ENCODE results near the gene AKAP6.

The AKAP6 gene

DNA sequence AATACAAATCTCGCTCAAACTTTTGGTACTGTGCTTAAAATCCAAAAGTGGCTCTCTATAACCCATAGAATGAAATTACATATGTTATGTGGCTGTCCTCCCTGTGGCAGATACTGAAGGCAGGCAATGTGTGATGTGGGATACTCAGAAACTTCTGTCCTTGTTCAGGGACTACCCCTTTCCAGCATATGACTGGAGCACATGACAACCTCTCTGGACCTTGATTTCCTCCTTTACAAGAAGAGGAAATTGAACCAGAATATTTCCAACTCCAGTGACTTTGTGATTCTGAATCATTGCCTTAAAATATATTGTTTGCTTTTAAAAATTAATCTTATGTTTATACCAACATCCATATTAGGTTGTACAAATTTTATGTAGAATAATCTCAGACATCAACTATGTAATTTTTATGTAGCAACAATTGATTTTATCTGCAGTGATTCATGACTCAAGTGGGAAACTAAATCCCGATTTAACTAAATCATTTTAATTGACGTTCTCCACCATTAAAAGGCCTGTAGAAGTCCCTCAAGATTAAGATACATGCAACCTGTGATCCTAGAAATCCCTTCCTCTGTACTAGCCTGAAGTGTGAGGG is 162.4 kb downstream of the AKAP6 start:
- DNase-seq, result no peak

DNA sequence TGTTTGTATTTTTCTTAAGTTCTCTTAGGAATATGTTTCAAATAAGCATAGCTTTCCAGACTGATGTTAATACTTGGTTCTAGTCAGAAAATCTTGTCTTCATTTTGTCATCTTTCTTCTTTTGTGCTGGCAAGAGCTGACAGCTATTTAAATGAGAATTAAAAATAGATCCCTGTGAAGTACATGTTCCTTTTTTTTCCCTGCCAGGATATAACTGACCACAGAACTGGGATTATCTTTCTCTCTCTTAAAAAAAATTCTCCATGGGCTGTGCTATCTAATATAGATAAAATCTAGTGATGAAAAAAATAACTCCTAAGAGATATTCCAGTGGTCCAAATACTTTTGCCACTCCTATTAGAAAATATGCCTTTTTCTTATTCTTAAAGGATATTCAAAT is 163.4 kb downstream of the AKAP6 start:
- no peak for DNase-seq

DNA sequence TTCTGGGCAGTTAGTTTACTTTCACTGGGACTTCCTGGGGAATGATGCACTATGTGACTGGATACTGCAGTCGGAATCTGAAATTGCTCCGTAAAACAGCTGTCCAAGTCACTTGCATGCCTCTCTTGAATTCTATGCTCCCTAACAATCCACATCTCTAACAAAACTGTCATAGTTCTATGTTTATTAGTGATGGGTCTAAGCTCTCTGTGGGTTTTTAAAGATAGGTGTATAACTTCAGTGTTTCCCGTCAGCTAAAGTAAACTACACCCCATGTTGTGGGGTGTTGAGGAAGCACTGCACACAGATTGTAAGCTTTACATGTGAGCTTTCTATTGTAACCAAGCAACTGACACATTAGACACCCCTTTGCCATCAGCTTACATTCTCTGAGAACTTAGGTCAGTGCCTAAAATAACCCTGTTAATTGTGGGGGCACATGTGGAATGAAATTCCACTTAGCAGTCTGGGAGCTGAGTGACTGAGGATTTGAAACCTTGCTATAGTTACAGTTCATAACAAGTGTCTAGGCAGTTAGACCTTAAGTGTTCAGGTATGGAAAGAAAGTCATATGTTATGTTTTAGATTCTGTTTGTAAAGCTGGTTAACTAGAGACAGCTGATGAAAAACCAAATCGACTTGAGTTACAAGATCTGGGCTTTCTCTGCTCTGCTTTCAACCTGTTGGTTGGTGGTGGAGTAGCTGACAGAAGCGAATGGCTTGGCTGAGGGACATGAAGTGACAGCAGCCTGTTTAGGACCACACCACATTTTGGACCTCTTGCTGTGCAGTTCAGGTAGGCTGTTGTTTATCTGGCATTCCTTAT is 165.7 kb downstream of the AKAP6 start:
- no peak for DNase-seq

DNA sequence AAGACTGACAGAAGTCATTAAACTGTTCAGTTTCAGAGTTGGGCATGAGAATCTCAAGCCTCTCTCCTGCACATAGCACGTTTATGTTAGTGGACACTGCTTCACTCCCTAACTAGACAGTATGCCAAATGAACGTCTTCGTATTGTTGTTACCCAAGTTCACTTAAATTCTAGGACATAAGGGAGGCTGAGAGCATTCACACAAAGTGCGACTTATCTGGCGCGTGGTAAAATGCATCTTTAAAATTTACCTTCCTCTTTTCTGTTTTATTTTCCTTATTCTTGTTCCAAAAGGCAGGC is 166.3 kb downstream of the AKAP6 start:
- no peak for DNase-seq

DNA sequence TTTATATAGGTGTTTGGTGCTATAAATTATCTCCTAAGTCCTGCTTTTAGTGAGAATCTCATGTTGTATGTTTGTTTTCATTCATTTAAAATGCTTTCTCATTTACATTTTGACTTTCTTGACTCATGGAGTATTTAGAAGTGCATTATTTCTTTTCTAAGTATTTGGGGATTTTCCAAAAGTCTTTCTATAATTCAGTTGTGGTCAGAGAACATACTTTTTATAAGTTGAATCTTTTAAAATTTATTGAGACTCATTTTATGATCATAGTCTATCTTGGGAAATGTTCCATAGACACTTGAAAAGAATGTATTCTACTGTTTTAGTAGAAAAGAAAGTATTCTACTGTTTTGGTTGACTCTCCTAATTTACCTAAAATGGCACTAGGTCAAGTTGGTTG is 168.2 kb downstream of the AKAP6 start:
- DNase-seq, result no peak

DNA sequence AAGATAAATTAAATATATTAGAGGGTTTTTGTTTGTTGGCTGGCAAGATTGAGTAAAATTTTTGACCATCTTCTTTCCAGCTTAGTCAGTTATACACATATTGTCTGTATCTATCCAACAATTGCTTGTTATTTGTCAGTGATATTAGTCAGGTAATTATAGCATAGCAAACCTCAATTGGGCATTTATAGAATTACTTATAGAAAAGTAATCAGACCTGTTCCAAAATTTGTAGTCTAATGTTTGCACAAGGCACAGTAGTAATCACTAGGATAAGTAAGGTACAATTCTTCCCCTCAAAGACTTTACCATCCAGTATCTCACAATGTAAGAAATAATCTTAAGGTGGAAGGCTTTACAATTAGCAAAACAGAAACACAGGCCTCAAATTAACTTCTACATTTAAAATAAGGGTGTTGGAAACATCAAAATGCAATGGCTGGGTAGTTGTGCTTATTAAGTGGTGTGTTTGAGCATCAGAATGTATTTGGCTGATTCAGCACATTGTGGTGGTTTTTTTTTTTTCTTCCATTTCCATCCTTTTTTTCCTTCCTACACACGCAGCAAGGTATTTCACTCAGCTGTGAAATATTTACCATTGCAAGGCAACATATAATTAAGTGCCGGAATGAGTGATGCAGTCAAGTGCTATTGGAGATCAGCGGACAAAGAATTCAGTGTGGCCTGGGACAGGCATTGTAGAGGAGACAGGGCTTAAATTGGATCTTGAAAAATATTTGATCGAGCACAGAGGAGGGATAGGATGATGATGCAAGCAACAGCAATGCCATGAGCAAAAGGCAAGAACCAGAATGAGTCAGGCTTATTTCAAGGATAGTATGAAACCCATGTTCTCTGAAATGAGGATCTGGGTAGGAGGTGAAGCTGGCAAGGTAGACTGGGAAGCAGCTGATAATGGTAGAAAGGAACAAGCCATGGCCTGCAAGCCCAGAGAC is 178.2 kb downstream of the AKAP6 start:
- no peak for DNase-seq

DNA sequence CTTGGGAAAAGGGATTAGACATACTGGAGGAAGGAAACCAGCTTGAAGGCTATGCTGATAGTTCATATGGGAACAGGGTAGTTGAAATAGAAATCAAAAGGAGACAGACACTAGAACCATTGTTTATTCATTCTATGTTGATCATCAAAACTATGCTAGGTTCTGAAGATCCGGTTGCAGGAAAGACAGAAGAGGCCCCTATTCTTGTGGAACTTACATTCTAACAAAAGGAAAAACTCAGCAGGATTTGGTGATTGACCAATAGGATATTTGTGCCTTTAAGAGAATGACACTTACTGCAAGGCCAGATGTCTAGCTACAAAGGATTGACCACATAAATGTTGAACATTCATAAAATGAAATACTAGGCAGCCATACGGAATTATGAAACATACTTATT is 179.2 kb downstream of the AKAP6 start:
- no peak for DNase-seq

DNA sequence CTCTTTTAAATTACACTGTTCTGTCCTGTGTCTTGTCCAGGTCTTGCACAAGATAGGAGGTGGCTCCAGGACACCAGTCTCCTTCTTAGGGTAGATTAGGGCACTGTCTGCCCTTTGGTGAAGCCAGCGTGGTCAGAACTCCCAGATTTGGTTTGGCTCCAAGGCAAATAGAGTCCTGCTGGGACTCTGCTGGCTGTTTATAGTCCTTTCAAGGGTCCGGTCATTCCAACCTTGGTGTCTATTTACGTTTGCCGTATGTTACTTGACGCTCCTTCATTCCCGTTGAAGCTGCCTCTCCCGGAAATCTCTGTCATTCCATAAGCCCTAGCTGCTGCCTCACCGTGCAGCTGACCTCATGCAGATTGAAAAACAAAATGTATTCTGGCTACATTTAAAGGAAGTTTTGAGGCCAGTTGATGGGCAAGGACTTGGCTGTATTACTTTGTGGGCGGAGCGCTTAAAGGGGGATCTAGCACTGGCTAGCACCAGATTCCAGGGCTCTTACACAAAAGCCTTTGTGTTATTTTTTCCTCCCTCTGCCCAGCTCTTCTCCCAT is 180.6 kb downstream of the AKAP6 start:
- no peak for DNase-seq

DNA sequence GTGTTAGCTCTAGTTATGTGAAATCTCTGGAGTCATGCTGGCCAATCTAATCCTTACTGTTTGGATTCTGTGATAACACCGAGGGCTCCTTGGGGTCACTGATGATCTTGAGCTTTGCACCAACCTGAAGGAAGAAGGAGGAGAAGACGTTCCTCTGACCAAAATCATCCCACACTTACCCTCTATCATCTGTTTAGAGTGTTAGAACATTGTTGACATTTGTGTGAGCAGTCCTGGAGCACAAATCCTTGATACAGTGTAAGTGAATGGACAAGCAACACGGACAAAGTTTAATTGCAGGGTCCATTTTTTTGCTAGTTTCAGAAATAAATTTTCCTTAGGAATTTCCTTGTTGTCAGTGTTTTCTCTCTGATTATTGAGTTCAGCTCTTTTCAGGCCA is 181.7 kb downstream of the AKAP6 start:
- DNase-seq, result no peak

DNA sequence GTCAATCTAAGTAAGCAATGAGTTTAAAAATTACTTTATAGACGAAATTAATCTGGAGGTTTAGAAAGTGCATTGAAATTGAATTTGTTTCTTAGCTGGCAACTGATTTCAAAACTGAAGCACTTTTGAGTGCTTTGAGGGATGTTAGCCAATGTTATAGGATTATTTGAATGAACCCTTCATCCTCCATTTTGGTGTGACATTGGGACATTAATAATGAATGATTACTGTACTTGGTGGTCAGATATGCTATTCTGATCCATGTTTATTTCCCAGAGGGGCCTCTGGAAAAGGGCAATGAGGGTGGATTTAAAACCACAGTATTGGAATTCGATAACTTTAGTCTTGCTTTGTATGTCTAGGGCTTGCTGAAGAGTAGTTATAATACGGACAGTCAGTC is 183.2 kb downstream of the AKAP6 start:
- no peak for DNase-seq

DNA sequence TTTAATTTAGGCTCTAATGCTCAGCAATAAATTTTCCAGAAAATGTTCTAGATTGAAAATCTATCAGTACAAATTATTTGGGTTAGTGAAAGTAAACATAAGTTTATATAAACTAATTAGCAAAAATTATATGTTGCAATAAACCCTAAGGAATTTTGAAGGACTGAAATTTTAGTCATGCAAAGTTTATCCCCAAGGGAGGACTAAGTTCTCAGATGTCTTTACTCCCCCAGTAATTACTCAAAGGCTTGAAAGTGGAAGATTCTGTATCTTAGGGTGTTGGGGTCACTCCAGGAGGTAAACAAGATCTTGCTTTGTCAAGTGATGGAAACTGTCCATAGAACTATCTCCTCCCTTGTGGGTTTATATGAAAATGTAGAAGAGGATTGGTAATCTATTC is 183.7 kb downstream of the AKAP6 start:
- no peak for DNase-seq

DNA sequence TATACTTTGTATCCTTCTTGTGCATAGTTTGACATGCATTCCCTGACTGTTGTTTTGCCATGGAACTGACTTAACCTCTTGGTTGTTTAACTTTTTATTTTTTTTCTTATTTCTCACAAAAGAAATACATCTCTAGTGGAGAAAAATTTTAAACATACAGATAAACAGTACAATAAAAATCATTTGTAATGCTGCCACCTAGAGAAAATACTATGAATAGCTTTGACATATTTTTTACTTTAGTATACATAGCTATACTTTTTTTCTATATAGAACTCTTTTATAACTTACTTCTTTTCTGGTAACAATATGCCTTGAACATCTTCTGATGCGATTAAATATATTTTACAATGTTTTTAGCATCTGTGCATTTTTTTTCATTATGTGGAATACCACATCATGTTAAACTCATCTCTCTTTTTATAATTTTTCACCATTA is 184.5 kb downstream of the AKAP6 start:
- no peak for DNase-seq

DNA sequence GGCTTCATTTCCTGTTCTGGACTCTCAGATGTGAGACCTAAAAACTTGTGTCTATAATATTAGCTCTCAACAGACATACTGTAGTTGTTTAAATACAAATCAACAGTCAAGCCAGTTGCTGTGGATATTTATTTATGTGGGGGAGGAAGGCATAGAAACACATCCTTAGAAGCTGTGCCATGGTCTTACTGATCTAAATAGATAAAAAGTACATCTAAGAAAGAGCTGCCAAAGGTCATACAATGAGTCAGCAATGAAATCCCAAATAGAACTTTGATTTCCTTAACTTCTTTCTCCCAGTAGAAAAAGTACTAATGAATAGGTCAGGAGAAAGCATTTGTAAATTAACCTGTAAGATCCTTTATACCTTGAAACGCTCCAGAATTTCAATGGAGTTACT is 185.1 kb downstream of the AKAP6 start:
- DNase-seq, result no peak

DNA sequence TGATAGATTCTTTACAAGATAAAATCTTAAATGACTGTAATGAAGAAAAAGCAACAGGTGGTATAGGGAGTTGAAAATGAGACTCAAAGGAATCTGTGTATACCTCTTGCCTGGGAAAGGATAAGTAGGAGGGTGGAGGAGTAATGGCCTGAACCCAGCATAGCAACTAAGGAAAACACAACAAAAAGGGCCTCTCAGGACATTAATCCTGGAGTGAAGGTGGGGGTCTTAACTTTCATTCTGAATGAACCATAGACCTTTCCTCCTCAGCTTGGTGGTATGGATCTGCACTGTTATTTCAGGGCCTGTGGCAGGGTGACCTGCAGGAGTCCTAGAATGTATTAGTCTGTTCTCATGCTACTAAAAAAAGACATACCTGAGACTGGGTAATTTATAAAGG is 185.6 kb downstream of the AKAP6 start:
- no peak for DNase-seq

DNA sequence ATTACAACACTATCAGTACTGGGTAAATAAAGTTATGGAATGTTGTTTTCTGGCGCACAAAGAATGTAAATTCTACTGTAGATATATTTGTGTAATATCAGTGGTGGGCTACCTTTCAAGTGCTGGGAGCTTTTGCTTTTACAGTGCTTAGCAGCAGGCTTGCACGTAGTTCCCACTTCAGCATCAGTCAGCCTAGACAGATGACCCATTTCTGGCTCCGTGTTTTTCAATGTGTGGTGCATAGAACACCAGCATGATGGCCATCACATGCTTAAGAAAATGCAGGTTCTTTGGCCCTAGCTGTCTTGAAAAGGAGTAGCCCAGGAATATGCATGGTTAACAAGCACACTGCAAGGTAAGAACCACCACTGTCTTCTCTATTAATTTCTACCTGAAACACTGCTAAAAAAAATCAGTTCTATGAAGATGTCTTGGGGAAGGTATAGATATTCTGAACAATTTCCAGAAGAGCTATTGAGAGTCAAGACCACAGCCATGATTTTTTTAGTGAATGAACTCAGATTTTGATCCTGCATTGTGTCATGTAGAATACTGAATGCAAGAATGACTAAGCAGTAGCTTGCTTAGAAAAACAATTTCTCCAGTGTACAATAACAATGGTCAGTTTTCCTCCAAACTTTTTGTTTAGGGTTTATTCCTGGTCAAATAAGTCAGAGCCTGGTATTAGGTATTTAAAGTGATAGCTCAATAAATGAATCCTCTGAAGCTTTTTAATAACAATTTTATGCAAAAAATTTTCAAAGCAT is 195.7 kb downstream of the AKAP6 start:
- no peak for DNase-seq

DNA sequence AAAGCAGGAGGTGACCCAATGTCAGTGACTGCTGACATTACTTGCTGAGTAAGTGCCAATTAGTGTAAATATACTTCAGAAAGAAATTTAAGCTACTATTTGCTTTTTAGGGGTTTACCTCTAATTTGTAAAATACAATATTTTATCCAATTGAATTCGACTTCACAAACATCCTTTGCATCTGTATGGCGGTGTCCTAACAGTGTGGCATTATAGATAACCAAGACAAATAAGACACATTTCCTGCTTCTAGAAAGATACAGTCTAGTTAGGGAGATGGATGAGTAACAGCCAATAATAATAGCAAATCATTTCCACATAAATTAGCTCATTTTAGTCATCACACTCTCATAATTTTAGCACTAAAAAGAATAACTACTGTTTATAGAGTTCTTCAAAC is 196.5 kb downstream of the AKAP6 start:
- no peak for DNase-seq

DNA sequence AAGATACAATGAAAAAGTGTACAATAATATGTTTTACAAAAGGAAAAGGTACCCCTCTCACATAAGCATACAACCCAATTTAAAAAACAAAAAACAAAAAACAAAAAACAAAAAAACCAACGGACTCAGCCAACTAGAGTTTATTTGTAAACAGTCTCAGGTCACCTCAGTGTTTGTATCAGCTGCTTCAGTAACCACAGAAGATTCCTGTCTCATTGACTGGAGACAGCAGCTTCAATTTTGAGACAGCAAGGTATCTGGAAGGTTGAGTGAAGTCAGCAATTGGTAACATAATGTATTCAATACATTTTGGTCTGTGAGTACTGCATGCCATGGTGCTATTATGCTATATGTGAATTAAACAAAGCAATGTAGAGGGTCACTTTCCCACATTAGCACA is 201.7 kb downstream of the AKAP6 start:
- no peak for DNase-seq

DNA sequence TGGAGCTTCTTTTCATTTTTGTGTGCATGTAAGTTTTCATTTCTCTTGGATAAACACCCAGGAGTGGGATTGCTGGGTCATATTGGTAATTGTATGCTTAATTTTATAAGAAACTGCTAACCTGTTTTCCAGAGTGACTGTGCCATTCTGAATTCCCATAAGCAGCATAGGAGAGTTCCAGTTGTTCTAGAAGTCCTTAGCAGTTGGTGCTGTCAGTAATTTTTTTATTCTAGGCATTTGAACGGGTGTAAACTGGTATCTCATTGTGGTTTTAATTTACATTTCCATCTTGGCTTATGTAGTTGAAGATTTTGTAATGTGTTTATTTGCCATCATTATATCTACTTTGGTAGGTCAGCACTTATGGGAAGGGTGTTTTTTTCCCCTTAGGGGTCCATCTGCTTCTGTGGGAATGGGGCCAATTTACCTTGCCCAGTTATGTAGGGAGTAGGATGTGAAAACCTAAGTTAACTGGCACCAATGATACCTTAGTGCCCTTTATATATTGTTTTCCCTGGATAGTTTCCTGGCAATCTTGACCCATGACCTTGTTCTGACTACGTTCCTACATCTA is 202.9 kb downstream of the AKAP6 start:
- DNase-seq, result no peak

DNA sequence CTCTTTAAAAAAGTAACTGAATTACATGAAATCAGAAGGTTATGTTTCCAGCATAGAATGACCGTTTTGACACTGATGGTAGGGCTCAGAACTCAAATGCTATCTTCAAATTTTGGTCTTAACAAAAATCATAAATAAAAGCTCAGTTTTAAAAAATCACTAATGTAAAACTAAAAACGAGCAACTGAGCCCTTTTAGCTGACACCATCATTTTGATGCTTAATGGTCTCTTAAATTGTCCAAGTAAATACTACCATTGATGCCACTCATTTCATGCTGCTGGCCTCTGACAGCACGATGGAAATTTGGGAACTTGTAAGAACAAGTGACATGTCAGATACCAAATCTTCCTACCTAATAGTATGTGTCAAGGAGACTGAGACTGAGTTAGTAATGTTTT is 205.0 kb downstream of the AKAP6 start:
- no peak for DNase-seq

DNA sequence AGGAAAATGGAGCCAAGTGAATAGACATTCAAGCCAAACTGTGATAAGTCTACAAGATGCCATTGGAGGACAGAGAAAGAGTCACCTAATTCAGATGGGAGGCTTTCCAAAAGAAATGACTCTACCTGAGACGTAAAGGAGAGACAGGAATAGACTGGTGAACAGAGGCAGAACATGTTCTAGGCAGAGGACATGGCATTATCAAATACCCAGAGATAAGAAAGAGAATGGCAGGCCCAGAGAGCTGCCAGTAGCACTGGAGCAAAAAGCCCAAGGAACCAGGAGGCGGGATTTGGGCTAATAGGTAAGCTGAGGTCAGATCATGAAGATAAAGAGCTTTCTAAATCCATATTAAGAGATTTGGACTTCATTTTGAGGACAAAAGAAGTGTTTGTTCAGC is 207.1 kb downstream of the AKAP6 start:
- DNase-seq, result no peak

DNA sequence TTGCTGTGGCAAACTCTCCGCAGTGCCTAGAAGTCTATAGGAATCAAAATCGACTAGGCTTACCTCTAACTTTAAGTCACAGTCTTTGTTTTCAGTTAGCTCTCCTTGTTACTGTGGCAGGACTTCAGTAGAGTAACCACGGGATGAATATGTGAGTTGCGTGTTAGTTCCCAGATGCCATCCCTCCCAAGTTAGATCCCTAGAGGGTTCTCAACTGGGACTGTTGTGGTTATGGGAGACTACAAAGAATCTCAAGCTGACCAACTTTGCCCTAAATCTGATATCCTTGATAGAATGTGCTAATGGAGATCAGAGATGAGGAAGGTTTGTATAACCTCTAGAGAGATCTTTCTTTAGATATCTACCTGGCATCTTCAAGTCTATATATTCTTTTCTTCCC is 208.1 kb downstream of the AKAP6 start:
- DNase-seq, result no peak

DNA sequence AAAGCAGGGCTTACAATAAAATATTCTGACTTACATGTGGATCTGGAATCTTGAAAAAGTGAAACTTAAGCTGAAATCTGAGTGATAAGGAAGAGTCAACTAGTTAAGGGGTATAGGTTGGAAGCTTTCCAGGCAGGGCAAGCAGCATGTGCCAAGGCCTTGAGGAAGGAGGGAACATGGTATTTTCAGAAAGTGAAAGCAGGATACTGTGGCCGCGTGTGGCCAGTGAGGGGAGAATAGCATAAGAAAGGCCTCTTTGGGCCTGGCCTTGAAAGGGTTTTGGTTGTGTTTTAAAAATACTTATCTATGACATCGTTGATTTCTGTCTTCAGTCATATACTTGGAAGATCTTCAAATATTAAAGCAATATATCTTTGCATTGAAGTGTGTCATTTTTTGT is 213.4 kb downstream of the AKAP6 start:
- DNase-seq, result no peak
